Breast epithelium (tissue), 3 donors: ENCODE results near the gene RFX1.

Experiments
- POLR2A ChIP-seq: fragments of 450-650 bp; IDR thresholded peaks from one replicate; pipeline ENCODE4 v1.6.1; 2016; ENCODE audit warnings: antibody characterized with exemption, mild to moderate bottlenecking, moderate library complexity
- POLR2AphosphoS5 ChIP-seq, 3 donors: sonication (generic); formaldehyde crosslinking; IDR thresholded peaks; one replicate each; pipeline ENCODE4 v1.6.1; 2017; ENCODE audit warnings: antibody characterized with exemption in 3 of 3
- TF ChIP-seq, protein P1 (sequence below), 3 donors: fragments of 450-650 bp; IDR thresholded peaks; one replicate each; pipeline ENCODE4 v1.5.1; 2016 to 2017; ENCODE audit warnings: antibody characterized with exemption in 3 of 3, mild to moderate bottlenecking in 3 of 3, moderate library complexity in 3 of 3

DNA sequence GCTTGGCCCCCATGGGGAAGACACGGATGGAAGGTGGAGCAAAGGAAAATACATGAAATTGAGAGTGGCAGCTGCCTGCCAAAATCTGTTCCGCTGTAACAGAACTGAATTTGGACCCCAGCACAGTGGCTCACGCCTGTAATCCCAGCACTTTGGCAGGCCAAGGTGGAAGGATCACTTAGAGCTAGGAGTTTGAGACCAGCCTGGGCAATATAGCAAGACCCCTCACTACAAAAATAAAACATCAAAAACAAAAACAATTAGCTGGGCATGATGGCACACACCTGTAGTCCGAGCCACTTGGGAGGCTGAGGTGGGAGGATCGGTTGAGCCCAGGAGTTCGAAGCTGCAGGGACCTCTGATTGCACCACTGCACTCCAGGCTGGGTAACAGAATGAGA lies 46.4 kb upstream of the RFX1 start:
- TF ChIP-seq, protein P1, sequence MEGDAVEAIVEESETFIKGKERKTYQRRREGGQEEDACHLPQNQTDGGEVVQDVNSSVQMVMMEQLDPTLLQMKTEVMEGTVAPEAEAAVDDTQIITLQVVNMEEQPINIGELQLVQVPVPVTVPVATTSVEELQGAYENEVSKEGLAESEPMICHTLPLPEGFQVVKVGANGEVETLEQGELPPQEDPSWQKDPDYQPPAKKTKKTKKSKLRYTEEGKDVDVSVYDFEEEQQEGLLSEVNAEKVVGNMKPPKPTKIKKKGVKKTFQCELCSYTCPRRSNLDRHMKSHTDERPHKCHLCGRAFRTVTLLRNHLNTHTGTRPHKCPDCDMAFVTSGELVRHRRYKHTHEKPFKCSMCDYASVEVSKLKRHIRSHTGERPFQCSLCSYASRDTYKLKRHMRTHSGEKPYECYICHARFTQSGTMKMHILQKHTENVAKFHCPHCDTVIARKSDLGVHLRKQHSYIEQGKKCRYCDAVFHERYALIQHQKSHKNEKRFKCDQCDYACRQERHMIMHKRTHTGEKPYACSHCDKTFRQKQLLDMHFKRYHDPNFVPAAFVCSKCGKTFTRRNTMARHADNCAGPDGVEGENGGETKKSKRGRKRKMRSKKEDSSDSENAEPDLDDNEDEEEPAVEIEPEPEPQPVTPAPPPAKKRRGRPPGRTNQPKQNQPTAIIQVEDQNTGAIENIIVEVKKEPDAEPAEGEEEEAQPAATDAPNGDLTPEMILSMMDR (IDR thresholded peaks at IDR 0.05) = no peak
- TF ChIP-seq POLR2AphosphoS5 (IDR thresholded peaks at IDR 0.05) (no peak), POLR2A (no peak)
